Prostate gland (tissue), 2 donors: ENCODE measurements around the gene TBC1D22A. TPM values are rescaled to one million over a fixed set of nuclear protein-coding genes. Genes with fewer than 3 reads are reported as not detected.

ENCODE experiments used
- DNase-seq: peaks from one replicate; pipeline ENCODE4 v3.0.0-alpha.2; 2019; ENCODE audit warnings: low spot score
- H3K27ac ChIP-seq, 2 donors: fragments of 200-600 bp; sonication (generic); 2 replicates each; pipeline ENCODE4 v1.5.1; 2017 to 2019
- H3K27me3 ChIP-seq: fragments of 200-600 bp; sonication (generic); replicated peaks from 2 replicates; pipeline ENCODE4 v1.5.1; 2019; ENCODE audit not compliant: insufficient read depth
- H3K36me3 ChIP-seq, 2 donors: fragments of 200-600 bp; sonication (generic); 1 replicate in 1 of 2; 2 replicates in 1 of 2; pipeline versions ENCODE4 v1.5.1 to v1.8.1; 2017 to 2019
- H3K4me1 ChIP-seq: fragments of 200-600 bp; sonication (generic); replicated peaks from 2 replicates; pipeline ENCODE4 v1.5.1; 2019
- H3K4me3 ChIP-seq, 2 donors: fragments of 200-600 bp; sonication (generic); 2 replicates each; pipeline ENCODE4 v1.5.1; 2017 to 2019
- H3K9me3 ChIP-seq: fragments of 200-600 bp; sonication (generic); 2 replicates; pipeline ENCODE4 v1.5.1; 2017
- POLR2A ChIP-seq: fragments of 450-650 bp; IDR thresholded peaks from one replicate; pipeline ENCODE4 v1.6.1; 2016; ENCODE audit warnings: antibody characterized with exemption, mild to moderate bottlenecking
- POLR2AphosphoS5 ChIP-seq: sonication (generic); formaldehyde crosslinking; IDR thresholded peaks from one replicate; pipeline ENCODE4 v1.6.1; 2017; ENCODE audit warnings: antibody characterized with exemption
- WGBS: methylation state at CpG from one replicate; pipeline ENCODE4 v1.1.5; 2018; 5-methylcytosine and 5-hydroxymethylcytosine counted together
- intact Hi-C: fragments of 100-400 bp; cut with DNase I; formaldehyde crosslinking; loops from one replicate; pipeline ENCODE4 v1.14.2; 2022
- total RNA-seq, 2 donors: library from RNA; depleted of rRNA; stranded (reverse); fragments of >200 nt; gene quantifications; one replicate each; pipeline ENCODE4 v1.1.0, GENCODE V29; 2016
- TF ChIP-seq, protein P1 (sequence below), 4 experiments: fragments of 200-600 bp in 2 of 4; fragments of 450-650 bp in 2 of 4; sonication (generic) in 2 of 4; IDR thresholded peaks; 1 replicate in 3 of 4; 2 replicates in 1 of 4; pipeline ENCODE4 v1.5.1; 2016 to 2019; ENCODE audit warnings: antibody characterized with exemption in 4 of 4, mild to moderate bottlenecking in 2 of 4, moderate library complexity in 2 of 4

Gene TBC1D22A
- total RNA-seq, 2 donors from 2014 or later, result 16.0 to 30.7 TPM

DNA sequence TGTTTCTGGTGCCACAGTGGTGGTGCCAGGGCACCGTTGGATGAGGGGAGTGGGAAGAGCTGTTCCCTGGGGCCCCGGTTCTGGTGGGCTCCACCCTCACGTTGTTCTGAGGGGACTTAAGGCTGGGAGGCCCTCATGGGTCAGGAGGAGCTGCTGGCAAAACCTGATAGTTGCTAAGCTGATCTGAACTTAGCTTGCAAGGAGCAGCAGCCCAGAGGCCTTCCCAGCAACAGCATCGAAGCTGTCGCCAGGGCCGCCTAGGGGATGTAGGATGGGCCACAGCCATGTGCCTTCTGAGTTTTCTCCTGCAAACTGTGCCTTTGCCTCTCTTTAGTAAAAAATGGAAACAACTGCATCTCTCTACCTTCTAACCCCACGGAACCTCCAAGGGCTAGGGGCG is 240.2 kb downstream of the TBC1D22A start:
- 86% methylated on average over 8 of the region's 8 CpGs for WGBS
- intact Hi-C loops, result no loop called here

DNA sequence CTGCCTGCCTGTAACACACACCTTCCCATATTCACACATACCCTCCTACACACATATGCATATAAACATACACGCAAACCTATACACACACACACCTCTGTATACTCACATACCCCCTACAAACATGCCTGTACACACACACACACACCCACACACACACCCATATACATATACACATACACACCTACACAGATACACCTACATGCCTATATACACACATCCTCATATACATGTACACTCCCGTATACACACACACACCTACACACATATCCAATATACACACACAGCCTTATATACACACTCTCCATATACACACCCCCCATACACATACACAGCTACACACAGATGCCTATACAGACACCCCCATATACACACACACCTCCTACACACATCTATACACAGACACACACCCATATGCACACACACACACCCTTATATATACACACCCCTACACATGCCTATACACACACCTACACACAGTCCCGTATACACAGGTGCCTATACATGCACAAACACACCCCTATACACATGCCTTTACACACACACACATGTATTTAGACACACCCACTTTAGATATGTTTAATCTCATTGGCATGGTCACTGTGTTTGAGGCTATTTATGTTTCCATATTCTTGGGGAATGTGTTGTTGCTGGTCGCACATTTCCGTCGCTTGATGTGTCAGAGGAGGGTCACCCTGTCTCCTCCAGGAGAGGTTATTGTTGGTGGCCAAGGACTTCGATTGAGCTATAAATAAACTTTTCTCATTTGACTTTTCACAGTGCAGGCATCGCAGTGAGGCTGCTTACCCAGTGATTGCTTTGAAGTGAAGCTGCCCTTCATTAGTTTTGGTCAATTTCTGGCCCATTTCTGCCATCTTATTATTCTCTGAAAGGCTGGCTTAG is 243.3 kb downstream of the TBC1D22A start:
- no peak overlapping the region for H3K27ac ChIP-seq
- no peaks in the 10 kb centered on the region for H3K36me3 ChIP-seq
- no peaks in the 10 kb centered on the region for H3K4me1 ChIP-seq
- H3K9me3 ChIP-seq, result no peaks in the 10 kb centered on the region
- DNase-seq, result no peak
- intact Hi-C loops, result no loop called here
- H3K4me3 ChIP-seq, result no peak overlapping the region
- H3K27me3 ChIP-seq, result no peaks in the 10 kb centered on the region
- WGBS, result 93% methylated on average over 8 of the region's 8 CpGs
- TF ChIP-seq POLR2A (no peak), POLR2AphosphoS5 (no peak)
- TF ChIP-seq, protein P1, sequence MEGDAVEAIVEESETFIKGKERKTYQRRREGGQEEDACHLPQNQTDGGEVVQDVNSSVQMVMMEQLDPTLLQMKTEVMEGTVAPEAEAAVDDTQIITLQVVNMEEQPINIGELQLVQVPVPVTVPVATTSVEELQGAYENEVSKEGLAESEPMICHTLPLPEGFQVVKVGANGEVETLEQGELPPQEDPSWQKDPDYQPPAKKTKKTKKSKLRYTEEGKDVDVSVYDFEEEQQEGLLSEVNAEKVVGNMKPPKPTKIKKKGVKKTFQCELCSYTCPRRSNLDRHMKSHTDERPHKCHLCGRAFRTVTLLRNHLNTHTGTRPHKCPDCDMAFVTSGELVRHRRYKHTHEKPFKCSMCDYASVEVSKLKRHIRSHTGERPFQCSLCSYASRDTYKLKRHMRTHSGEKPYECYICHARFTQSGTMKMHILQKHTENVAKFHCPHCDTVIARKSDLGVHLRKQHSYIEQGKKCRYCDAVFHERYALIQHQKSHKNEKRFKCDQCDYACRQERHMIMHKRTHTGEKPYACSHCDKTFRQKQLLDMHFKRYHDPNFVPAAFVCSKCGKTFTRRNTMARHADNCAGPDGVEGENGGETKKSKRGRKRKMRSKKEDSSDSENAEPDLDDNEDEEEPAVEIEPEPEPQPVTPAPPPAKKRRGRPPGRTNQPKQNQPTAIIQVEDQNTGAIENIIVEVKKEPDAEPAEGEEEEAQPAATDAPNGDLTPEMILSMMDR (IDR thresholded peaks at IDR 0.05), result no peak

More for the DNA sequence above, 240.2 kb downstream of the TBC1D22A start:
- Histone ChIP-seq H3K27ac (no peak overlapping the region), H3K4me1 (no peaks in the 10 kb centered on the region), H3K36me3 (no peaks in the 10 kb centered on the region), H3K9me3 (no peaks in the 10 kb centered on the region), H3K27me3 (no peaks in the 10 kb centered on the region), H3K4me3 (no peak overlapping the region)
- no peak for DNase-seq
- TF ChIP-seq POLR2A, result no peak
- no peak for TF ChIP-seq POLR2AphosphoS5
- TF ChIP-seq, protein P1 (IDR thresholded peaks at IDR 0.05), result no peak

DNA sequence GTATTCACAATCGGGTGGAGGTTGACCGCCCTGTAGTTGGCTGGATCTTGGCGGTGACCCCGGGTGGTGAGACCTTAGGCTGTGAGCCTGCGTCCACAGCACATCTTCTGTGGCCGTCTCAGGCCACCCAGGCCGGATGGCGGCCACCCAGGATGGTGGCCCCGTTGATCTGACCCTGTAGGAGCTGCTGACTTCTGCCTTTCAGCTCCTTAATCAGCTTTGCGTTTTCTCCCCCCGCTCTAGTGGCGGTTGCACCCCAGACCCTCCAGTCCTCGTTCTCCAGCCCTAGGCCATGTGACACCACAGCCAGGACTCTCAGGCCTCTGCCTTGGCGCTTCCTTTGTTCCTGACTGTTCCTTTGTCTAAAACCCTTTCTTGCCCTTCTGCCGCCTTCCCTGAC is 244.0 kb downstream of the TBC1D22A start:
- intact Hi-C loops, result no loop called here
- no peak for DNase-seq
- no peaks in the 10 kb centered on the region for H3K9me3 ChIP-seq
- H3K4me1 ChIP-seq, result no peaks in the 10 kb centered on the region
- H3K4me3 ChIP-seq, result no peak overlapping the region
- no peak for TF ChIP-seq POLR2A
- TF ChIP-seq, protein P1 (IDR thresholded peaks at IDR 0.05), result no peak
- TF ChIP-seq POLR2AphosphoS5, result no peak
- no peaks in the 10 kb centered on the region for H3K36me3 ChIP-seq
- no peak overlapping the region for H3K27ac ChIP-seq
- WGBS, result 89% methylated on average over 15 of the region's 15 CpGs
- H3K27me3 ChIP-seq, result no peaks in the 10 kb centered on the region

DNA sequence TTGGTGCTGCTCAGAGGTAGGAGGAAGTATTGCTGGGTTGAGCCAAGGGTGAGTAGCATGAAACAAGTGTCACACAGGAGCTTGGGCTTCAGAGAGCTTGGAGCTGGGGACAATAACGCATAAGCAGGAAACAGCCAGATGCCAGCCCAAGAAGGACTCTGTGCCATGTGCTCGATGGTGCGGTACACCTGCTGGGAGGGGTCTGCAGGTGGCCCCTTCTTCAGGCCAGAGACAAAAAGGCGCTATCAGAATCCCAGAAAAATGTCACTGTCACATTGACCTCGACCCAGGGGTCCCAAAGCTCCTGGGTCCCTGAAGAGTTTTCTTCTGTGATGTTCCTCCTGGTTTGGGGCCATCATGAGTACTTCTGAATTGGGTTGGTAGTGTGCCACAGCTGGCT is 244.4 kb downstream of the TBC1D22A start:
- Histone ChIP-seq H3K4me1 (no peaks in the 10 kb centered on the region), H3K9me3 (no peaks in the 10 kb centered on the region), H3K4me3 (no peak overlapping the region), H3K27ac (no peak overlapping the region), H3K27me3 (no peaks in the 10 kb centered on the region), H3K36me3 (no peaks in the 10 kb centered on the region)
- intact Hi-C loops, result no loop called here
- TF ChIP-seq POLR2AphosphoS5, result no peak
- TF ChIP-seq, protein P1 (IDR thresholded peaks at IDR 0.05), result no peak
- TF ChIP-seq POLR2A, result no peak
- 100% methylated on average over 5 of the region's 5 CpGs for WGBS
- DNase-seq, result no peak

DNA sequence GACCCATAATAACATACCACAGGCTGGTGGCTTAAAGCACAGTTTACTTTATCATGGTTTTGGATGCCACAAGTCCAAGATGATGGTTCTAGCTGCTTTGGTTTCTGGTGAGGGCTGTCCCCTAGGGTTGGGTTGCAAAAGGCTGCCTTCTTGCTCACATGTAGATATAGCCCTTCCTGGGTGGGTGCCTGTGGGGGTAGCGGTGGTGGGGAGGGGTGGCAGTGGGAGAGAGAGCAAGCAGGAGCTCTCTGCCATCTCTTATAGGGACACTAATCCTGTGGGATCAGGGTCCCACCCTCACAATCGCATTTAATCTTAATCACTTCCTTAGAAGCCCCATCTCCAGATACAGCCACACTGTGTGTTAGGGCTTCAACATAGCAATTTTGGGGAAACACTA is 245.0 kb downstream of the TBC1D22A start:
- intact Hi-C loops, result no loop called here
- Histone ChIP-seq H3K4me3 (no peak overlapping the region), H3K9me3 (no peaks in the 10 kb centered on the region), H3K36me3 (no peaks in the 10 kb centered on the region), H3K27ac (no peak overlapping the region), H3K27me3 (no peaks in the 10 kb centered on the region), H3K4me1 (no peaks in the 10 kb centered on the region)
- TF ChIP-seq POLR2A (no peak), POLR2AphosphoS5 (no peak)
- TF ChIP-seq, protein P1 (IDR thresholded peaks at IDR 0.05), result no peak
- WGBS, result 94% methylated on average over 2 of the region's 2 CpGs
- DNase-seq, result no peak
